CD4-positive, alpha-beta T cell treated with Interleukin-6 for 4 hours (primary cell): Measurements from ENCODE around the gene ALKBH3.

Experiments
- DNase-seq: peaks from one replicate; pipeline ENCODE4 v3.0.0-alpha.2; 2020; ENCODE audit warnings: mixed read lengths

Gene ALKBH3

DNA sequence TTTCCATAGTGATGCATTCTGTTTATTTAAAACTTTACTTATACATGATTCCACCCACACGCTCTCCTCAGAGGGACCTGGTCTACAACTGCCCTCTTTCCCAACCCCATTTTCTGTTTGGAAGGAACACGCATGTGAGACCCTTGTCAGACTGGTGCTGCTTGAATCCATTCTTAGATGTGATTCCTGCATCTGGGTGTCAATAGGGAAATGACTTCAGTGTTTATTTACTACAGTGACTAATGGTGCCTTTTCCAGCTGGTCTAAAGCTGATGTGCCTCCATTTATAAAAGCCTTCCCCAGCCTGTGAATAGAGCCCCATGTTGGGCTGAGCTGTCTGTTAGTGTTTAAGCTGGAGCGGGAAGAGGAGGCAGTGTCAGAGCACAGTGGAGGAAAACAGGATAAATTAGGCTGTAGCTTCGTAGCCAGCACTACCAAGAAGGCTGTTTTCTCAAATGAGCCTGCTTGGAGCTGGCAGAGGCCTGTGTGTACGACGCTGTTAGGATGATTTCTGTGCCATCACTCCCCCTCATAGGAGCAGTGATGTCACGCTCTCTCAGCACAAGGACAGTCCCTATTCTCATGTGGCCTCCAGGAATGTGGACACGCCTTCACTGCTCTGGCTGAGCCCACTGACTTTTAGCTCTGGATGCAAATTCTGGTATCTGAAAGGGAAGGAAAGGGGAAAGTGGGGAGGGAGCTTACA lies 42.9 kb downstream of the ALKBH3 start:
- DNase-seq: no peak

GRCh38 chr11:43924112-43924855 lies 43.7 kb downstream of the ALKBH3 start:
- no peak for DNase-seq

GRCh38 chr11:43925063-43925931 lies 44.7 kb downstream of the ALKBH3 start:
- no peak for DNase-seq

DNA sequence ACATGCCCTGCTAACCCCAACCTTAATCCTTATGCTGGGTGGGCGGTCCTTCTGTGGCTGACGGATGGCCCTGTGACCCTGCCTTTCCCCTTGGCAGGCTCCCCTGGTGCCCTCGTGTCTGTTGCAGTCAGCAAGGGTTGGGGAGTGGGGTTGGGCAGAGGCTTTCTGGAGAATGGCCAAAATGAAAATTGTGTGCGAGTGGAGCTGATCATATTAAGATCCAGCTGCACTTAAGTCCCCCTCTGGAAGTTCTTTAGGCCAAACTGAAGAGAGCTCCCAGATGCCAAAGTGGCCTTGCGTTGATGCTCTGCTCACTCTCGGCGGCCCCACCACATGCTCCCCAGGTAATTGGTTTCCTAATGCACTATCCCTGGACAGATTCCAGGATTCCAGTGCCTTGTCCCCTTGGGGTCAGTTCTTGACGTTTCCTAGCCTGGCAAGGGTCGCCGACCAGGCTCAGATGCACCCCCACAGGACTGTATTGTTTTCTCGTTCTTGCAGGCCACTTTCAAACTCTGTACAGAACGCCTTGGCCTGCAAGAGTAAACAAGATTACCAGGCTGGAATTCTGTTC lies 45.4 kb downstream of the ALKBH3 start:
- DNase-seq: no peak

- no peak for DNase-seq
Measured at GRCh38 chr11:43927070-43927469, 46.4 kb downstream of the ALKBH3 start.

GRCh38 chr11:43927925-43928707 lies 47.5 kb downstream of the ALKBH3 start:
- DNase-seq: no peak

DNA sequence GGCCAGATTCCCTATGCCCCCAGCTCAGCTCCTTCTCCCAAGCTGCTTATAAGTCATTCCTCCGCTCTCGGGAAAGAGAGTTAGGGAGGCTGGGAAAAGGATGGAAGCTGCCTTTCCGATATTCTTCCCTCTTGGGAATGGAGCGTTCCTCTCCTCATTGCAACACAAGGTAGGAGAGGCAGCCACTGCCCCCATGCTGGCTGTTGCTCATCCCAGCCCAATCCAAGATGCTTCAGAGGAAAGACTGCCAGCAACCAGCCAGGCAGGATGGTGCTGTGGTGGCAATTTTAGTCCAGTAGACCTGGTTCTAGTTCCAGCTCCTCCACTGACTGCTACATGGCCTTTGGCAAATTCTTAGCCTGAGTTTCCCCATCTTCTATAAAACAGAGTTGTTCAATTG lies 48.1 kb downstream of the ALKBH3 start:
- no peak for DNase-seq

- DNase-seq: no peak
Measured at GRCh38 chr11:43930868-43931716, 50.5 kb downstream of the ALKBH3 start.

DNA sequence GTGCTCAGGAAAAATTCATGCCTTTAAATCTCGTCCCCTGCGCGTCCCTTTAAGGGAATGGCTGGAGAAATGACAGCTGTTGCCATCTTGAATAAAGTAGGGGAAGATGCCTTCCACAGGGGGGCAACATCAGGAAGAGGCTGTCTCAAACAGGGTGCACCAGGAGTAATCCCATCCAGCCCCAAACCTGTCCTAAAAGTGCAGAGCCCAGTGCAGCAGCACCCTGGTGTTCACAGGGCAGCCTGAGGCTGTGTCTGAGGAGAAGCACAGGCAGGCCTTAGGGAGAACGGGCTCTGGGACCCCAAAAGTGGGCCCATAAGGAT lies 51.0 kb downstream of the ALKBH3 start:
- DNase-seq: no peak

DNA sequence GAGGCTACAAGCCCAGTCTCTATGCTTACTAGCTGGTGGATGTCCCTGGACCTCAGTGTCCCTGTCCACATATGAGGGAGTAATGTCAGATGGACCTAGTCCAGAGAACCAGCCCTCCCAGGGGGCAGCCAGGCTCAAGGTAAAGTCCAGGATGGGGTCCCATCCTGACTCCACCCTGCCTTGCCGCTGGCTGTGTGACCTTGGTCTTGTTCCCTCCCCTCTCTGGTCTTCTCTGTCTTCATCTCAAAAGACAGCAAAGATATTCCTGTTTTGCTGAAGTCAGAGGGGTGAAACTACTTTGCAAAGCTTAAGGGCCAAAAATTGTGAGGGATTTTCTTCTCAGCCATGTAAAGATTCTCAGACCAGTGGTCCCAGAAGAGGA lies 52.6 kb downstream of the ALKBH3 start:
- DNase-seq: no peak

- no peak for DNase-seq
Measured at GRCh38 chr11:43933608-43934551, 53.2 kb downstream of the ALKBH3 start.

DNA sequence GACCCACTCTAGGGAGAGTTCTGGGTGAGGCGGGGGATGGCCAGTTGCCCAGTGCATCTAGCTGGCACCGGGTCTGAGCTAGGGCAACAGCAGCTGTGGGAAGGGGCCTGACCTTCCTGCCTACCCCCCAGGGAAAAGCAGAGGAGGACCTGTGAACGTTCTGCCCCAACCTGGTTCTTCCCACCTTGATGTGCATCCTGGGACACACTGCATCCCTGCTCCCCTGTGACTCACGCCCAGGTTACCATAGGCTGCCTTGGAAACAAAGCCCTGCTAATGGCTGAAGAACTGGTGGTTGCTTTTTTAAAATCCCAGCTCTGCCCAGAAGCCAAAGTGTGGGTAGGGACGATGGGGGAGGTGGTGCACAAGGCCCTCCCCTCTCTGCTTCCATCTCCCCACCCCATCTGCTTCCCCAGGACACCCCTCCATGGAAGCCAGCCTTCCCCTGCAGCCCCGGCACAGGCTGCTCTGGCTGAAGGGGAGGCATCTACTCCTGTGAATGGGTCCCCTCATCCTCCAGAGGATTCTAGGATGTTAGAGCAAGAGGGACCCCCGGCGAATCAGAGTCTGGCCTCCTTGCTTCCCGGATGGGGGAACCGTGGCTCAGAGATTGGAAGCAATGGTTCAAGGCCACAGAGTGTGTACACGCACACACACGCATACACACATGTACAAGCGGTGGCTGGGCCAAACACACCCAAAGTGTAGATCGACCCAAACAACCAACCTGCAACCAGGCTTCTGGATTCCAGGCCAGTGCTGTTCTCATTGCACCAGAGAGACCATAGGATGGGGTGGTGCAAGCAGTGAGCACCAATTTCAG lies 54.2 kb downstream of the ALKBH3 start:
- DNase-seq: no peak

DNA sequence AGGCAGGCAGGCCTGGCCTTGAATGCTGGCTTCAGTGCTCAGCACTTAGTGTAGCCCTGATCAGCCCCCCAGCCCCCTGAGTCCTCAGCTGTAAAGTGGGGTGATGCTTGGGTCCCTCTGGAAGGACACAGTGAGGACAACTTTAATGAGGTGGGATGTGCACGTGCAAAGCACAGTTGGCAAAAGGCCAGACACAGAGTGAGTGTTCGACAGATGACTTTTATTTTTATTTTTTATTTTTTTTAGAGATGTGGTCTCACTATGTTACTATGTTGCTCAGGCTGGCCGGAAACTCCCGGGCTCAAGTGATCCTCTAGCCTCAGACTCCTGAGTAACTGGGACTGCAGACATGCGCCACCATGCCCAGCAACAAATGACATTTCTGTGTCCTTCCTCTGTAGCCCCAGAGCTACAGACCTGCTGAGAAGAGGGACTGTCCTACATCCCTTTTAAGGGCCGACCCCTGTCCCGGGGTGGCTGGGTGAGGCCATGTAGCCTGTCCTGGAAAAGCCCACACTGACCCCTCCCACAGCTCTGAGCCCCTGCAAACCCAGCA lies 54.9 kb downstream of the ALKBH3 start:
- DNase-seq: no peak

- no peak for DNase-seq
Measured at GRCh38 chr11:43936076-43936475, 55.4 kb downstream of the ALKBH3 start.

DNA sequence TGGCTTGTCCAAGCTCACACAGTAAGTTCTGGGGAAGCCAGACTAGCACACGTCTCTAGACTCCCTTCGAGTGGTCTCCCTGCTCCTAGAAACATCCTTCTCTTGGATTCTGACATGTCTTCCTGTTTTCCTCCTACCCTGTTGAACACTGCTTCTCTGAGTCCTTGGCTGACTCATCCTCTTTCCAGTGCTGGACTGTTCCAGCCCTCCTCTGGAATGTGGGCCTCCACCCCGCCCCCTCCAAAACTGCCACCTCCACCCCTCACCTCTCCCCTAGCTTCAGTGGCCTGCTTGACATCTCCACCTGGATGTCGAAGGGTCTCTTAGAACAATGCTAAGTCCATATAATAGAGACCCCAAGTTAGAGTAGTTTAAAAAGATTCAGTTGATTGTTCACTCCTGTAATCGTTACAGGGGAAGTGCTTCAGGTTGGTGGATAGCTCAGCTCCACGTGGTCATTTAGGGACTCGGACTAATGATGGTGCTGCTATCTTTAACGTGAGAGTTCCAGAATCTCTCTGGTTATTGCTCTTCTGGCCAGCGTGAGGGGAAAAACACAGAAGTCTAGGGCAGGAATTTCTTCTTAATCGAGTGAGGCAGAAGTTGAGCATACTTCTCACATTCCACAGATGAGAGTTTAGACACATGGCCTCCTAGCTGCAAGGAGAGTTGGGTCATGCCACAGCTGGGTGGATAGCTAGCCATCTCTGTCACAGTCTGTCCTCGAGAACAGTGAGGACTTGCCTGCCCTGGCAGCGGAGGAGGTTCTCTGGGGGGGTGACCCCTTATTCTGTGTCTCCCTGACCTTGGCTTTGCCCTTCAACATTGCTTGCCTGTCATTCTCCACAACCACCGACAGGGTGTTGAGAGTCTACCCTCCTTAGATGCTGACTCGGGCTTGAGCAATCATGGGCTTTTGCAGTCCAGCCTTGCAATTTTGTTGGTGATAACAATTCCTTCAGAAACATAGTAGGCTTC lies 57.1 kb downstream of the ALKBH3 start:
- DNase-seq: no peak

DNA sequence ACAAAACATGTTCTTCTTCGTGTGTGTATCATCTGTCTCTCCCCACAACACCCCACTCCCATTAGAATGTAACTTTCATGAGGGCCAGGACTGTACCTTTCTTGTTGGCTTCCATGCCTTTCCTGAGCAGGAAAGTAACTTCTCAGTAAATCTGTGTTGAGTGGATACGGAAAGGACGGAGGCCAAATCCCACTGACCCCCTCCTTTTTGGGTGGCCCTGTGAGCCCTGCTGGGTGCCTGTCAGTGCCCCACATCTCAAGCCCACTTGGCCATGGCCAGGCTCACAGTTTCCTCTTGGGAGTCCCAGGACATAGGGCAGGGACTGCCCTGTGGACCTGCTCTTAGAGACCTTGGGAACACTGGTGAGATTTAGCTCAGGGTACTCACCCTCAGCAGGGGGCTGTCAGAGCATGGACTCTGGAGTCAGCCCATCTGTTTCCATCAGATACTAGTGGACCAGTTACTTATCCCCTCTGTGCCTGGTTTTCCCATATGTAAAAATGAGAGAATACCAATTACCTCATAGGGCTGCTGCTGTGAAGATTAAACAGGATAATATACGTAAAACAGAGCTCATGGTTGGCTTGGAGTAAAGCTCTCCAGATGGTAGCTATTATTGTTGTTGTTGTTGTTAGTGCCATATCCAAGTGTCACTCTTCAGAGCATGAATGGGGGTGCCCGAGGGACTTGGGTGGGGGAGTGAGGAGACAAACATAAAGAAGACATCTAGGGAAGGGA lies 60.8 kb downstream of the ALKBH3 start:
- DNase-seq: no peak
